ENCODE measurements around the gene H1-8.

H1-8 gene

DNA sequence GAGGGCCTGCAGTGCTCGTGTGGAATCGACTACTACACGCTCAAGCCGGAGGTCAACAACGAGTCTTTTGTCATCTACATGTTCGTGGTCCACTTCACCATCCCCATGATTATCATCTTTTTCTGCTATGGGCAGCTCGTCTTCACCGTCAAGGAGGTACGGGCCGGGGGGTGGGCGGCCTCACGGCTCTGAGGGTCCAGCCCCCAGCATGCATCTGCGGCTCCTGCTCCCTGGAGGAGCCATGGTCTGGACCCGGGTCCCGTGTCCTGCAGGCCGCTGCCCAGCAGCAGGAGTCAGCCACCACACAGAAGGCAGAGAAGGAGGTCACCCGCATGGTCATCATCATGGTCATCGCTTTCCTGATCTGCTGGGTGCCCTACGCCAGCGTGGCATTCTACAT lies 10.7 kb upstream of the H1-8 start:
- peaks cover 0 to under 1% of the 10 kb centered on the region in 2 experiments for H3K4me1 ChIP-seq (ENCODE audit: control insufficient read depth in 1 of 2, insufficient read depth in 1 of 2, low read depth in 1 of 2, low read length in 1 of 2)
- H3K9me3 ChIP-seq: no peaks in the 10 kb centered on the region
- no peak overlapping the region for H3K27ac ChIP-seq
- no peaks in the 10 kb centered on the region for H3K27me3 ChIP-seq
- TF ChIP-seq, protein P1, sequence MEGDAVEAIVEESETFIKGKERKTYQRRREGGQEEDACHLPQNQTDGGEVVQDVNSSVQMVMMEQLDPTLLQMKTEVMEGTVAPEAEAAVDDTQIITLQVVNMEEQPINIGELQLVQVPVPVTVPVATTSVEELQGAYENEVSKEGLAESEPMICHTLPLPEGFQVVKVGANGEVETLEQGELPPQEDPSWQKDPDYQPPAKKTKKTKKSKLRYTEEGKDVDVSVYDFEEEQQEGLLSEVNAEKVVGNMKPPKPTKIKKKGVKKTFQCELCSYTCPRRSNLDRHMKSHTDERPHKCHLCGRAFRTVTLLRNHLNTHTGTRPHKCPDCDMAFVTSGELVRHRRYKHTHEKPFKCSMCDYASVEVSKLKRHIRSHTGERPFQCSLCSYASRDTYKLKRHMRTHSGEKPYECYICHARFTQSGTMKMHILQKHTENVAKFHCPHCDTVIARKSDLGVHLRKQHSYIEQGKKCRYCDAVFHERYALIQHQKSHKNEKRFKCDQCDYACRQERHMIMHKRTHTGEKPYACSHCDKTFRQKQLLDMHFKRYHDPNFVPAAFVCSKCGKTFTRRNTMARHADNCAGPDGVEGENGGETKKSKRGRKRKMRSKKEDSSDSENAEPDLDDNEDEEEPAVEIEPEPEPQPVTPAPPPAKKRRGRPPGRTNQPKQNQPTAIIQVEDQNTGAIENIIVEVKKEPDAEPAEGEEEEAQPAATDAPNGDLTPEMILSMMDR (IDR thresholded peaks at IDR 0.05): no peak
- H3K36me3 ChIP-seq: no peaks in the 10 kb centered on the region
- H3K4me3 ChIP-seq (ENCODE audit: low read depth in 1 of 2, low read length in 1 of 2): no peak overlapping the region

DNA sequence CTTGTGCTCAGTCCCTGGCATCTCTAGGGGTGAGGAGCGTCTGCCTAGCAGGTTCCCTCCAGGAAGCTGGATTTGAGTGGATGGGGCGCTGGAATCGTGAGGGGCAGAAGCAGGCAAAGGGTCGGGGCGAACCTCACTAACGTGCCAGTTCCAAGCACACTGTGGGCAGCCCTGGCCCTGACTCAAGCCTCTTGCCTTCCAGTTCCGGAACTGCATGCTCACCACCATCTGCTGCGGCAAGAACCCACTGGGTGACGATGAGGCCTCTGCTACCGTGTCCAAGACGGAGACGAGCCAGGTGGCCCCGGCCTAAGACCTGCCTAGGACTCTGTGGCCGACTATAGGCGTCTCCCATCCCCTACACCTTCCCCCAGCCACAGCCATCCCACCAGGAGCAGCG lies 9.6 kb upstream of the H1-8 start:
- TF ChIP-seq, protein P1 (IDR thresholded peaks at IDR 0.05): no peak
- no peaks in the 10 kb centered on the region for H3K36me3 ChIP-seq
- H3K4me3 ChIP-seq (ENCODE audit: low read depth in 1 of 2, low read length in 1 of 2): no peak overlapping the region
- no peaks in the 10 kb centered on the region for H3K9me3 ChIP-seq
- no peaks in the 10 kb centered on the region for H3K27me3 ChIP-seq
- no peak overlapping the region for H3K27ac ChIP-seq
- H3K4me1 ChIP-seq (ENCODE audit: control insufficient read depth in 1 of 2, insufficient read depth in 1 of 2, low read depth in 1 of 2, low read length in 1 of 2): no peaks in the 10 kb centered on the region

DNA sequence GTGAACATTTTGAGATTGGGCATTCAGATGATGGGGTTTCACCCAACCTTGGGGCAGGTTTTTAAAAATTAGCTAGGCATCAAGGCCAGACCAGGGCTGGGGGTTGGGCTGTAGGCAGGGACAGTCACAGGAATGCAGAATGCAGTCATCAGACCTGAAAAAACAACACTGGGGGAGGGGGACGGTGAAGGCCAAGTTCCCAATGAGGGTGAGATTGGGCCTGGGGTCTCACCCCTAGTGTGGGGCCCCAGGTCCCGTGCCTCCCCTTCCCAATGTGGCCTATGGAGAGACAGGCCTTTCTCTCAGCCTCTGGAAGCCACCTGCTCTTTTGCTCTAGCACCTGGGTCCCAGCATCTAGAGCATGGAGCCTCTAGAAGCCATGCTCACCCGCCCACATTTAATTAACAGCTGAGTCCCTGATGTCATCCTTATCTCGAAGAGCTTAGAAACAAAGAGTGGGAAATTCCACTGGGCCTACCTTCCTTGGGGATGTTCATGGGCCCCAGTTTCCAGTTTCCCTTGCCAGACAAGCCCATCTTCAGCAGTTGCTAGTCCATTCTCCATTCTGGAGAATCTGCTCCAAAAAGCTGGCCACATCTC lies 8.4 kb upstream of the H1-8 start:
- Histone ChIP-seq H3K27ac (no peak overlapping the region), H3K4me1 (ENCODE audit: control insufficient read depth in 1 of 2, insufficient read depth in 1 of 2, low read depth in 1 of 2, low read length in 1 of 2) (no peaks in the 10 kb centered on the region), H3K4me3 (ENCODE audit: low read depth in 1 of 2, low read length in 1 of 2) (no peak overlapping the region), H3K27me3 (no peaks in the 10 kb centered on the region), H3K9me3 (no peaks in the 10 kb centered on the region), H3K36me3 (no peaks in the 10 kb centered on the region)
- TF ChIP-seq, protein P1 (IDR thresholded peaks at IDR 0.05): no peak

DNA sequence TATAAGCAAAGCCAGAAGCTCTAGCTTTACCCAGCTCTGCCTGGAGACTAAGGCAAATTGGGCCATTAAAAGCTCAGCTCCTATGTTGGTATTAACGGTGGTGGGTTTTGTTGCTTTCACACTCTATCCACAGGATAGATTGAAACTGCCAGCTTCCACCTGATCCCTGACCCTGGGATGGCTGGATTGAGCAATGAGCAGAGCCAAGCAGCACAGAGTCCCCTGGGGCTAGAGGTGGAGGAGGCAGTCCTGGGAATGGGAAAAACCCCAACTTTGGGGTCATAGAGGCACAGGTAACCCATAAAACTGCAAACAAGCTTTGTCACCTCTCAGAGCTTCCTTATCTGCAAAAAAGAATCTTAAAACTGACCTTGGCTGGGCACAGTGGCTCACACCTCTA lies 7.9 kb upstream of the H1-8 start:
- TF ChIP-seq, protein P1 (IDR thresholded peaks at IDR 0.05): no peak
- Histone ChIP-seq H3K27me3 (no peaks in the 10 kb centered on the region), H3K4me3 (ENCODE audit: low read depth in 1 of 2, low read length in 1 of 2) (no peak overlapping the region), H3K4me1 (ENCODE audit: control insufficient read depth in 1 of 2, insufficient read depth in 1 of 2, low read depth in 1 of 2, low read length in 1 of 2) (no peaks in the 10 kb centered on the region), H3K9me3 (no peaks in the 10 kb centered on the region), H3K36me3 (no peaks in the 10 kb centered on the region), H3K27ac (no peak overlapping the region)

DNA sequence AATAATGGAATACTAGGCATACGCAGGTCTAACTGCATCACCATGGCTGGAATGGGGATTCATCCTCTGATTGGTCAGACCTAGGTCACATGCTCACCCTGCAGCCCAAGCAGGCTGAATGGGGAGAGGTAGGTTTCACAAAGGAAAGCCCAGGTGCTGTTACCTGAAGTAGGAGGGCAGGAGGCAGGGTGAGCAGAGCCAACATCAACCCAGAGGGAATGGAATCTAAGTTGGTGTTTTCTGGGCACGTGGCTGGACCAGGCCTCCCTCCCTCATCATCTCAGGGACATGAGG lies 6.7 kb upstream of the H1-8 start:
- TF ChIP-seq, protein P1 (IDR thresholded peaks at IDR 0.05): no peak
- Histone ChIP-seq H3K27ac (no peak overlapping the region), H3K4me1 (ENCODE audit: control insufficient read depth in 1 of 2, insufficient read depth in 1 of 2, low read depth in 1 of 2, low read length in 1 of 2) (no peaks in the 10 kb centered on the region), H3K9me3 (no peaks in the 10 kb centered on the region), H3K36me3 (no peaks in the 10 kb centered on the region), H3K27me3 (no peaks in the 10 kb centered on the region), H3K4me3 (ENCODE audit: low read depth in 1 of 2, low read length in 1 of 2) (no peak overlapping the region)

DNA sequence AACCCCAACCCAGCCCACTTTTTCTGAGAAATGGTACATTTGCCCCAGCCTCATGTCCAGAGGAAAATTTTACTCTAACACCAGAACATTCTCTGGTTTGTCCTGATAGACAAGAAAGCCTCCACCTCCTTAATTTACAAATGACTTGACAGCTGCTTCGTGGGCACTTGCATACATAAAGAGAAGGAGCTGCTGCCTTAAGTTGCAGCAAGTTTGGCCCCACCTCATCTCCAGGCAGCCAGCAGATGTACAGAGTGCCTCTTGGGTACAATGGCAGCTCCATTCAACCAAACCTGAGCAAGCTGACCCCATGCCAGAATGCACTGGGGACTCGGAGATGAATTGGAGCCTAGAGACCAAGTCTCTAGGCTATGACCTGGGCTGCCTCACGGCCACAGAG lies 6.2 kb upstream of the H1-8 start:
- H3K4me3 ChIP-seq (ENCODE audit: low read depth in 1 of 2, low read length in 1 of 2): no peak overlapping the region
- H3K4me1 ChIP-seq (ENCODE audit: control insufficient read depth in 1 of 2, insufficient read depth in 1 of 2, low read depth in 1 of 2, low read length in 1 of 2): no peaks in the 10 kb centered on the region
- H3K36me3 ChIP-seq: no peaks in the 10 kb centered on the region
- H3K9me3 ChIP-seq: no peaks in the 10 kb centered on the region
- no peaks in the 10 kb centered on the region for H3K27me3 ChIP-seq
- TF ChIP-seq, protein P1 (IDR thresholded peaks at IDR 0.05): no peak
- no peak overlapping the region for H3K27ac ChIP-seq
